HepG2 (cell line): Measurements from ENCODE around the gene TRIM59. TPM values are rescaled to one million over a fixed set of nuclear protein-coding genes. Genes with fewer than 3 reads are reported as not detected.

Experiments used
- HOXA3 ChIP-seq: sonication (generic); formaldehyde crosslinking; IDR thresholded peaks from 2 replicates; pipeline ENCODE4 v1.5.0; 2020; ENCODE audit warnings: missing genetic modification reagents
- JDP2 ChIP-seq: sonication (generic); formaldehyde crosslinking; IDR thresholded peaks from 2 replicates; pipeline ENCODE4 v1.8.1; 2022; ENCODE audit warnings: missing genetic modification reagents, borderline replicate concordance
- KLF13 ChIP-seq: sonication (generic); formaldehyde crosslinking; IDR thresholded peaks from 2 replicates; pipeline ENCODE4 v1.4.0; 2020; ENCODE audit warnings: mild to moderate bottlenecking, missing genetic modification reagents
- MAFG ChIP-seq: sonication (generic); formaldehyde crosslinking; IDR thresholded peaks from 2 replicates; pipeline ENCODE4 v1.5.1; 2020; ENCODE audit warnings: mild to moderate bottlenecking, missing genetic modification reagents
- NFKBIZ ChIP-seq: IDR thresholded peaks from 2 replicates; pipeline ENCODE4 v1.6.1; 2018; ENCODE audit warnings: missing genetic modification reagents, missing compliant biosample characterization
- NFYC ChIP-seq: IDR thresholded peaks from 2 replicates; pipeline ENCODE4 v1.6.1; 2016; ENCODE audit warnings: missing genetic modification reagents, missing compliant biosample characterization
- PHF8 ChIP-seq: sonication (generic); formaldehyde crosslinking; IDR thresholded peaks from 2 replicates; pipeline ENCODE4 v1.5.0; 2020; ENCODE audit warnings: missing genetic modification reagents
- REPIN1 ChIP-seq: sonication (generic); formaldehyde crosslinking; IDR thresholded peaks from 2 replicates; pipeline ENCODE4 v1.8.0; 2022; ENCODE audit warnings: missing genetic modification reagents, low read depth, mild to moderate bottlenecking, borderline replicate concordance
- REST ChIP-seq, 2 experiments: IDR thresholded peaks; 2 replicates each; pipeline ENCODE4 v1.6.1; 2011 to 2012; ENCODE audit warnings: low read length in 2 of 2, borderline replicate concordance in 1 of 2, low read depth in 1 of 2, mild to moderate bottlenecking in 1 of 2, moderate library complexity in 1 of 2
- TARDBP ChIP-seq: sonication (generic); formaldehyde crosslinking; IDR thresholded peaks from 2 replicates; pipeline ENCODE4 v1.8.0; 2022; ENCODE audit warnings: mild to moderate bottlenecking, missing genetic modification reagents
- ZNF333 ChIP-seq: sonication (generic); formaldehyde crosslinking; IDR thresholded peaks from 2 replicates; pipeline ENCODE4 v1.4.0; 2020; ENCODE audit warnings: mild to moderate bottlenecking, missing genetic modification reagents, borderline replicate concordance
- polyA plus RNA-seq, 8 experiments: library from polyadenylated mRNA; depleted of rRNA in 3 of 8; stranded (reverse) in 7 of 8; unstranded in 1 of 8; fragments of >200 nt; fragmentation: Illumina TruSeq in 4 of 8; extraction: Trizol in 4 of 8; gene quantifications; 2 replicates each; pipeline versions ENCODE4 v1.2.1 to v1.2.3, GENCODE V29; 2011 to 2016; ENCODE audit warnings: low read depth in 4 of 8, missing spikeins in 1 of 8, mixed read lengths in 1 of 8; ENCODE audit not compliant: insufficient read depth in 1 of 8
- total RNA-seq, 5 experiments: library from RNA; depleted of rRNA; stranded (reverse); fragments of >200 nt; fragmentation: Illumina TruSeq; extraction: Trizol; gene quantifications; 2 replicates each; pipeline ENCODE4 v1.2.3, GENCODE V29; 2016; ENCODE audit warnings: low read depth in 1 of 5
- TF ChIP-seq, protein P1 (sequence below): IDR thresholded peaks from 2 replicates; pipeline ENCODE4 v1.6.1; 2016; ENCODE audit warnings: mild to moderate bottlenecking
- TF ChIP-seq, protein P2 (sequence below): sonication (generic); formaldehyde crosslinking; IDR thresholded peaks from 2 replicates; pipeline ENCODE4 v1.4.0; 2020; ENCODE audit warnings: missing genetic modification reagents
- TF ChIP-seq, protein P3 (sequence below): sonication (generic); formaldehyde crosslinking; IDR thresholded peaks from 2 replicates; pipeline ENCODE4 v1.4.0; 2020; ENCODE audit warnings: mild to moderate bottlenecking, missing genetic modification reagents

The TRIM59 gene
- total and polyA plus RNA-seq, 2 of the 13 experiments (the other 11 are each of a cell fraction or from before 2014, with no cell fraction given), result 1.3 to 3.2 TPM

DNA sequence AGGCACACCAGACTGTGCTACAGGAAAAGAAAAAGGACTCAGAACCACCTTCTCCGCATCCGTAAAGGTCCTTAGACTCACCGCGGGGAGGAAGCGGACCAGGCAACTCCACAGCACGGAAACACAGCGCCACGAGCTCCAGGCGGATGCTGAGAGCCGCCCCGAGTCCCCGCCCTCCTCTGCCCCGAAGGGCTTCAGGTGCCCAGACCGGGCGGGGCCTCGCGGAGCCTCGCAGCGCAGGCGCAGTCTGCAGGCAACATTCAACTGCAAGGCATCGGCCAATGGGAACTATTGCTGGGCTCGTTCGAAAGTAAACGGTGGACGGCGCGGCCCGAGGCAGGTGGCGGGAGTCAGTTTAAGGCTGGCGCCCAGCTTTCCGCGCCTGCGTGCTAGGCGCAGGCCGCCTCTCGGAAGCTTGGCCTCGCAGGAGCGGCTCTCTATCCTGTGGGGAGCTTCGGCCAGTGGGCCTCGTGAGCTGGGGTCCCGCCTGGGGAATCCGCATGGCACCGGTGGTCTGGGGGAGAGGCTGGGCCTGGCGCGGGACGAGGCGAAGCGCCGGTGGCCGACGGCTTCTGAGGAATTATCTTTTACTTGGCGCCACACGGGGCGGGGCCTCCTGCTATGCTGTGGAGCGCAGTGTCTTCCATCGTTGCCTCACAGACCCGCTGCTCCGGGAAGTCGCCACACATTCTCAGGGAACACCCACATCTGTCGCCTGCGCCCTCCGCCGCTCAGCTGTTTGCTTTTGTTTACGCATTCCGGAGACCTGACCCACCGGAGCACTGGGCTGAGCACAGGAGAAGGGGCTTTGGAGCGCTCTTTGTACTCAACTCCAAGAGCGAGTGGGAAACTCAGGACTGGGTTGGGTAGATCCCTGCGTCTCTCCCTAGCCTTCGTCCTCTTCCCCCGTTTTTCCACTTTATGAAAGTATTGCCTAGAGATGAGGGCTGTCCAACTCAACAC is at the start of gene TRIM59 (continued):
- TF ChIP-seq REPIN1 (CRISPR knock-in tag), result peak; percentile 72; the same call in 1 of the 2 replicates
- TF ChIP-seq, protein P1, sequence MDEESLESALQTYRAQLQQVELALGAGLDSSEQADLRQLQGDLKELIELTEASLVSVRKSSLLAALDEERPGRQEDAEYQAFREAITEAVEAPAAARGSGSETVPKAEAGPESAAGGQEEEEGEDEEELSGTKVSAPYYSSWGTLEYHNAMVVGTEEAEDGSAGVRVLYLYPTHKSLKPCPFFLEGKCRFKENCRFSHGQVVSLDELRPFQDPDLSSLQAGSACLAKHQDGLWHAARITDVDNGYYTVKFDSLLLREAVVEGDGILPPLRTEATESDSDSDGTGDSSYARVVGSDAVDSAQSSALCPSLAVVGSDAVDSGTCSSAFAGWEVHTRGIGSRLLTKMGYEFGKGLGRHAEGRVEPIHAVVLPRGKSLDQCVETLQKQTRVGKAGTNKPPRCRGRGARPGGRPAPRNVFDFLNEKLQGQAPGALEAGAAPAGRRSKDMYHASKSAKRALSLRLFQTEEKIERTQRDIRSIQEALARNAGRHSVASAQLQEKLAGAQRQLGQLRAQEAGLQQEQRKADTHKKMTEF (CRISPR knock-in tag), result 0 out of 2 replicates have a peak, but pooled peaks have one; percentile 29
- 0 out of 2 replicates have a peak, but pooled peaks have one; percentile 28 for TF ChIP-seq TARDBP (CRISPR knock-in tag)
- TF ChIP-seq JDP2 (CRISPR knock-in tag), result no peak
- TF ChIP-seq, protein P2, sequence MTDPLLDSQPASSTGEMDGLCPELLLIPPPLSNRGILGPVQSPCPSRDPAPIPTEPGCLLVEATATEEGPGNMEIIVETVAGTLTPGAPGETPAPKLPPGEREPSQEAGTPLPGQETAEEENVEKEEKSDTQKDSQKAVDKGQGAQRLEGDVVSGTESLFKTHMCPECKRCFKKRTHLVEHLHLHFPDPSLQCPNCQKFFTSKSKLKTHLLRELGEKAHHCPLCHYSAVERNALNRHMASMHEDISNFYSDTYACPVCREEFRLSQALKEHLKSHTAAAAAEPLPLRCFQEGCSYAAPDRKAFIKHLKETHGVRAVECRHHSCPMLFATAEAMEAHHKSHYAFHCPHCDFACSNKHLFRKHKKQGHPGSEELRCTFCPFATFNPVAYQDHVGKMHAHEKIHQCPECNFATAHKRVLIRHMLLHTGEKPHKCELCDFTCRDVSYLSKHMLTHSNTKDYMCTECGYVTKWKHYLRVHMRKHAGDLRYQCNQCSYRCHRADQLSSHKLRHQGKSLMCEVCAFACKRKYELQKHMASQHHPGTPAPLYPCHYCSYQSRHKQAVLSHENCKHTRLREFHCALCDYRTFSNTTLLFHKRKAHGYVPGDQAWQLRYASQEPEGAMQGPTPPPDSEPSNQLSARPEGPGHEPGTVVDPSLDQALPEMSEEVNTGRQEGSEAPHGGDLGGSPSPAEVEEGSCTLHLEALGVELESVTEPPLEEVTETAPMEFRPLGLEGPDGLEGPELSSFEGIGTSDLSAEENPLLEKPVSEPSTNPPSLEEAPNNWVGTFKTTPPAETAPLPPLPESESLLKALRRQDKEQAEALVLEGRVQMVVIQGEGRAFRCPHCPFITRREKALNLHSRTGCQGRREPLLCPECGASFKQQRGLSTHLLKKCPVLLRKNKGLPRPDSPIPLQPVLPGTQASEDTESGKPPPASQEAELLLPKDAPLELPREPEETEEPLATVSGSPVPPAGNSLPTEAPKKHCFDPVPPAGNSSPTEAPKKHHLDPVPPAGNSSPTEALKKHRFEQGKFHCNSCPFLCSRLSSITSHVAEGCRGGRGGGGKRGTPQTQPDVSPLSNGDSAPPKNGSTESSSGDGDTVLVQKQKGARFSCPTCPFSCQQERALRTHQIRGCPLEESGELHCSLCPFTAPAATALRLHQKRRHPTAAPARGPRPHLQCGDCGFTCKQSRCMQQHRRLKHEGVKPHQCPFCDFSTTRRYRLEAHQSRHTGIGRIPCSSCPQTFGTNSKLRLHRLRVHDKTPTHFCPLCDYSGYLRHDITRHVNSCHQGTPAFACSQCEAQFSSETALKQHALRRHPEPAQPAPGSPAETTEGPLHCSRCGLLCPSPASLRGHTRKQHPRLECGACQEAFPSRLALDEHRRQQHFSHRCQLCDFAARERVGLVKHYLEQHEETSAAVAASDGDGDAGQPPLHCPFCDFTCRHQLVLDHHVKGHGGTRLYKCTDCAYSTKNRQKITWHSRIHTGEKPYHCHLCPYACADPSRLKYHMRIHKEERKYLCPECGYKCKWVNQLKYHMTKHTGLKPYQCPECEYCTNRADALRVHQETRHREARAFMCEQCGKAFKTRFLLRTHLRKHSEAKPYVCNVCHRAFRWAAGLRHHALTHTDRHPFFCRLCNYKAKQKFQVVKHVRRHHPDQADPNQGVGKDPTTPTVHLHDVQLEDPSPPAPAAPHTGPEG (CRISPR knock-in tag), result 0 out of 2 replicates have a peak, but pooled peaks have one; percentile 22
- TF ChIP-seq PHF8 (CRISPR knock-in tag), result peak; percentile 55; the same call in 1 of the 2 replicates
- TF ChIP-seq KLF13 (CRISPR knock-in tag), result 0 out of 2 replicates have a peak, but pooled peaks have one; percentile 38
- no peak for TF ChIP-seq MAFG (CRISPR knock-in tag)
- no peak for TF ChIP-seq NFKBIZ (CRISPR knock-in tag)
- TF ChIP-seq, protein P3, sequence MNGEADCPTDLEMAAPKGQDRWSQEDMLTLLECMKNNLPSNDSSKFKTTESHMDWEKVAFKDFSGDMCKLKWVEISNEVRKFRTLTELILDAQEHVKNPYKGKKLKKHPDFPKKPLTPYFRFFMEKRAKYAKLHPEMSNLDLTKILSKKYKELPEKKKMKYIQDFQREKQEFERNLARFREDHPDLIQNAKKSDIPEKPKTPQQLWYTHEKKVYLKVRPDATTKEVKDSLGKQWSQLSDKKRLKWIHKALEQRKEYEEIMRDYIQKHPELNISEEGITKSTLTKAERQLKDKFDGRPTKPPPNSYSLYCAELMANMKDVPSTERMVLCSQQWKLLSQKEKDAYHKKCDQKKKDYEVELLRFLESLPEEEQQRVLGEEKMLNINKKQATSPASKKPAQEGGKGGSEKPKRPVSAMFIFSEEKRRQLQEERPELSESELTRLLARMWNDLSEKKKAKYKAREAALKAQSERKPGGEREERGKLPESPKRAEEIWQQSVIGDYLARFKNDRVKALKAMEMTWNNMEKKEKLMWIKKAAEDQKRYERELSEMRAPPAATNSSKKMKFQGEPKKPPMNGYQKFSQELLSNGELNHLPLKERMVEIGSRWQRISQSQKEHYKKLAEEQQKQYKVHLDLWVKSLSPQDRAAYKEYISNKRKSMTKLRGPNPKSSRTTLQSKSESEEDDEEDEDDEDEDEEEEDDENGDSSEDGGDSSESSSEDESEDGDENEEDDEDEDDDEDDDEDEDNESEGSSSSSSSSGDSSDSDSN (CRISPR knock-in tag), result peak; percentile 64; the same call in 1 of the 2 replicates
- TF ChIP-seq ZNF333 (CRISPR knock-in tag), result no peak; the same call in 1 of the 2 replicates
- TF ChIP-seq REST (IDR thresholded peaks at IDR 0.05; ENCODE audit: borderline replicate concordance in 1 of 2, low read depth in 1 of 2, low read length in 2 of 2), result no peak
- peak; percentile 51 for TF ChIP-seq NFYC (CRISPR knock-in tag)
- peak; percentile 20; the same call in 1 of the 2 replicates for TF ChIP-seq HOXA3 (CRISPR knock-in tag)
